Astrocyte of the spinal cord (primary cell): ENCODE results near the gene PLEKHO1.

ENCODE experiments used
- DNase-seq: peaks from one replicate; pipeline ENCODE4 v3.0.0; 2011; ENCODE audit warnings: low read depth, low spot score
- H3K4me3 ChIP-seq: 2 replicates; pipeline ENCODE4 v1.5.1; 2011; ENCODE audit warnings: low read depth, mild to moderate bottlenecking, low read length, moderate library complexity
- in situ Hi-C: cut with HindIII; loops from 2 replicates; pipeline ENCODE4 v1.10.0; 2017; ENCODE audit warnings: low sequenced_read_pairs
- TF ChIP-seq, protein P1 (sequence below): IDR thresholded peaks from 2 replicates; pipeline ENCODE4 v1.5.1; 2012; ENCODE audit warnings: low read depth, mild to moderate bottlenecking, low read length, inconsistent platforms

PLEKHO1 gene, protein sequence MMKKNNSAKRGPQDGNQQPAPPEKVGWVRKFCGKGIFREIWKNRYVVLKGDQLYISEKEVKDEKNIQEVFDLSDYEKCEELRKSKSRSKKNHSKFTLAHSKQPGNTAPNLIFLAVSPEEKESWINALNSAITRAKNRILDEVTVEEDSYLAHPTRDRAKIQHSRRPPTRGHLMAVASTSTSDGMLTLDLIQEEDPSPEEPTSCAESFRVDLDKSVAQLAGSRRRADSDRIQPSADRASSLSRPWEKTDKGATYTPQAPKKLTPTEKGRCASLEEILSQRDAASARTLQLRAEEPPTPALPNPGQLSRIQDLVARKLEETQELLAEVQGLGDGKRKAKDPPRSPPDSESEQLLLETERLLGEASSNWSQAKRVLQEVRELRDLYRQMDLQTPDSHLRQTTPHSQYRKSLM

DNA sequence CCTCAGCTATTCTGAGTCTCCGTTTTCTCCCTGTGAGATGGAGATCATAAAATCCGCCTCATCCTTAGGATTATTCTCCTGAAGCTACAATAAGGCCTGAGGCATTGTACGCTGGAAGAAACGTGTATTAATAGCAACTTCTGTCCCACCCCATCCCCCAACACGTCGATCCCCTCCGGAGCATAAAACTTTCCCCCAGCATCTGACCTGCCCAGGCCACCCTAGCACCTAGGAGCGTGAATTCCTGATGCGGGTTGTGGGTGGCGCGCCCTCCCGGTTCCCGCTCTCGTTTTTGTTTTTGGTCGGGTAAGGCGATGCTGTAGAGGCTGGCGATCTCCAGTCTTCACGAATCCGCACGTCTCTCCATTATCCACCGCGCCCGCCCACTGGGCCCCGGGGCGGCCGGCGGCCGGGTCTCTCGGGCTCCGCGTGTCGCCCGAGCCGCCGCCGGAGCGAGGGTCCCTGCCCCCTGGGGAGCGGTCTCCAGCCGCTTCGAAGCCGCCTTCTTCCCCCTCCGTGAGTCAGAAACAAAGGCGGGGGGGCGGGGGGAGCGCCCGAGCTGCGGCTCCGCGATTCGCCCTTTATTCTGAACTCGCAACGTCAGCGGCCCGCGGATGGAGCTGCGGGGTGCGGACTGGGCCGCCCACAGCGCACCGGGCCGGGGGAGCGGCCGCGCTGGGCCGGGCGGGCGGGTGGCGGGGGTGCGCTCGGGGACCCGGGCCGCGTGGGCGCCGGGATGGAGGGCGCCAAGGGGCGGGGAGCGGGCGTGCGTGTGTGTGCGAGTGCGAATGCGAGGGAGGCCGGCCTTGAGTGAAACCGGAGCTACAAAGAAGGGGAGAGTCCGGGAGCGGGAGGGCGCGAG is at the start of gene PLEKHO1:
Gene PLEKHO1 (plus strand): TSS at position 646 of the 862 bp plus-strand sequence. CDS start 342 bp downstream, outside the sequence.
- in situ Hi-C loops, result no loop called here
- DNase-seq, result peak; percentile 87
- peak within 1 kb of the TSS; percentile 72 for H3K4me3 ChIP-seq
- TF ChIP-seq, protein P1, sequence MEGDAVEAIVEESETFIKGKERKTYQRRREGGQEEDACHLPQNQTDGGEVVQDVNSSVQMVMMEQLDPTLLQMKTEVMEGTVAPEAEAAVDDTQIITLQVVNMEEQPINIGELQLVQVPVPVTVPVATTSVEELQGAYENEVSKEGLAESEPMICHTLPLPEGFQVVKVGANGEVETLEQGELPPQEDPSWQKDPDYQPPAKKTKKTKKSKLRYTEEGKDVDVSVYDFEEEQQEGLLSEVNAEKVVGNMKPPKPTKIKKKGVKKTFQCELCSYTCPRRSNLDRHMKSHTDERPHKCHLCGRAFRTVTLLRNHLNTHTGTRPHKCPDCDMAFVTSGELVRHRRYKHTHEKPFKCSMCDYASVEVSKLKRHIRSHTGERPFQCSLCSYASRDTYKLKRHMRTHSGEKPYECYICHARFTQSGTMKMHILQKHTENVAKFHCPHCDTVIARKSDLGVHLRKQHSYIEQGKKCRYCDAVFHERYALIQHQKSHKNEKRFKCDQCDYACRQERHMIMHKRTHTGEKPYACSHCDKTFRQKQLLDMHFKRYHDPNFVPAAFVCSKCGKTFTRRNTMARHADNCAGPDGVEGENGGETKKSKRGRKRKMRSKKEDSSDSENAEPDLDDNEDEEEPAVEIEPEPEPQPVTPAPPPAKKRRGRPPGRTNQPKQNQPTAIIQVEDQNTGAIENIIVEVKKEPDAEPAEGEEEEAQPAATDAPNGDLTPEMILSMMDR, result no peak

DNA sequence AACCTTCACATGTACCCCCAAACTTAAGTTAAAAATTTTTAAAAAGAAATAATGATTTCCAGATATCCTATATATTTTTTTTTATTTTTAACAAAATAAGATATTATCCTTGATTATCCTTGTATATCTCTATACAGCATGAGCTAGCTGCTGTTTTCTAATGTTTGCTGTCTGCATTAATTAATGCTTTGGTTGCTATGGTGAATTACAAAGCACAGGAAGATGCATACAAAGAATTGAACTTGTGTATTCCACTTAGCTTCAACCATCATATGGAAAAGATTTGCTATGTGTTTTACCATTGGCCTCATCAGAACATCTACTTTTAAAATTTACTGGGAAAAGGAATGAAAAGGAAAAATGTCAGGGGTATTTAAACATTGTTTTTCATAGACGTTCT is 46.7 kb upstream of the PLEKHO1 start:
- no peak for DNase-seq
- in situ Hi-C loops, result no loop called here
- TF ChIP-seq, protein P1, result no peak
- no peak overlapping the region for H3K4me3 ChIP-seq

DNA sequence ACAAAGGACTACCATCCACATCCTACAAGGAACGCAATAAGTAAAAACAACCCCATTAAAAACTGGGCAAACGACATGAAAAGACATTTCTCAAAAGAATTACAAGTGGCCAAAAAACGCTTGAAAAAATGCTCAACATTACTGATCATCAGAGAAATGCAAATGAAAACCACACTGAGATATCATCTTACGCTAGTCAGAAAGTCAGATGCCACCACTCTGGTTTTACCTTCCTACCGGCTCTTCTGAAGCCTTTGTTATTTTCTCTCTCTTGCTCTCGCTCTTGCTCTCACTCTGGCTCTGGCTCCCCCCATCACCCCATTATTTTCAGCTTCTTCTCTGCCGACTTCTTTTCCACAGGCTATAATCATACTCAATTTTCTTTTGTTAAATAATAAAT is 43.4 kb upstream of the PLEKHO1 start:
- TF ChIP-seq, protein P1, result no peak
- in situ Hi-C loops, result no loop called here
- DNase-seq, result peak; percentile 17
- no peak overlapping the region for H3K4me3 ChIP-seq

DNA sequence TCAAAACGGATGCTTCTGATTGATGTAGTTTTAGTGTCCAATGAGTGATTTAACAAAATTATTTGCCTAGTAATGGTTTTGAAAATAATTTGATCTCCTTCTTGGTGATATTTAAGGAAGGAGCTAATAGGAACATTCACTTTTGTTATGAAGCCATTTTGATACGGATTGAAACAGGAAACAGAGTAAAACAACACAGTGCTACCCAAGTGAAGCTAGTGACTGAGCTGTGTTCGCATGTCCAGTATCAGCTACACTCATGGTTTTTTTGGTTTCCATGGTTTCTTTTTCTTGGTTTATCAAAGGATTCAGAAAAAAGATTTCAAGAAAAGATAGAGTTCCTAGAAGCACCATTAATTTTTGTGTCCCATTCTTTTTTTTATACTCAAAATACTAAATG is 40.1 kb upstream of the PLEKHO1 start:
- no peak overlapping the region for H3K4me3 ChIP-seq
- TF ChIP-seq, protein P1, result no peak

DNA sequence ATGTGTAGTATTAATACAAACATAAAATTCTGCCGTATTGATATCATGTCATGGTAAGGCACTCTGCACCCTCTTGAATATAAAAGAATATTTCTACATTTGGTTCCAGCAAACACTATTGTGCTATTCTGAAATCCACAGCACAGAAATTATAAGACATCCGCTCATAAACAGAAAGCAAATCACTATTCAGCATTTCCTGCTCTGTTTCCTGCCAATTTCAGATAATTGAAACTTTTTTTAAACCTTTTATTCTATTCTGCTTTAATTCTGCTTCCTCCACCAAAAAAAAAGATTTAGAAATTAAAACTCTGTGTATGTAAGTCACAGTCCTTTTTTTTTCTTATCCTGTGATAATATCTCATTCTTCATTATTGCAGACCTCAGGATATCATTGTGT is 39.6 kb upstream of the PLEKHO1 start:
- in situ Hi-C loops, result no loop called here
- no peak overlapping the region for H3K4me3 ChIP-seq
- no peak for DNase-seq
- TF ChIP-seq, protein P1, result no peak

More for the DNA sequence above, 40.1 kb upstream of the PLEKHO1 start:
- in situ Hi-C loops, result no loop called here
- no peak for DNase-seq

DNA sequence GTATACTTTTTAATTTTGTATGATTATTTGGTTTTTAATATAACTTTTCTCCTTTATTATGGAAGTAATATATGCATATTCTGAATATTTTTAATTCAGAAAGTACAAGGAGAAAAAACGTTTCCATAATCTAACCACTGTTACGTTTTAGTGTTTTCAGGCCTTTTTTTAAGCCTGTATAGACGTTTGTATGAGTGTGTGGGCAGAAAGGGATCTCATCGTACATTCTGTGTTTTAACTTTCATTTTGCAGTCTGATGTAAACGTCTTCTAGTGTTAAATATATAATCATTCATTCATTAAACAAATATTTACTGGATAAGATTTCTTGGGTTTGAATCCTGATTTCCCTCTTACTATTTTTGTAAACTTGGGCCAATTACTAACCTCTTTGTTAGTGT is 38.0 kb upstream of the PLEKHO1 start:
- TF ChIP-seq, protein P1, result no peak
- DNase-seq, result no peak
- no peak overlapping the region for H3K4me3 ChIP-seq
- in situ Hi-C loops, result no loop called here
